Measurements from ENCODE around the gene LYRM9.
"Not testable (repeated sequence)": the region's sequence is repeated elsewhere in the genome, so short reads cannot be mapped to it uniquely, and the experiment has no call there.

The LYRM9 gene

GRCh38 chr17:27905447-27906225 is 12.5 kb upstream of the LYRM9 start:
- no peak for DNase-seq

GRCh38 chr17:27904534-27905446 is 11.6 kb upstream of the LYRM9 start:
- no peak for DNase-seq

GRCh38 chr17:27904114-27904513 is 10.9 kb upstream of the LYRM9 start:
- no peak for DNase-seq

- no peak for DNase-seq
Observed at GRCh38 chr17:27899525-27899924, 6.4 kb upstream of the LYRM9 start.

GRCh38 chr17:27898096-27898495 is 4.9 kb upstream of the LYRM9 start:
- no peak for DNase-seq

GRCh38 chr17:27896701-27897100 is 3.5 kb upstream of the LYRM9 start:
- no peak for DNase-seq

GRCh38 chr17:27895940-27896535 is 2.9 kb upstream of the LYRM9 start:
- no peak for DNase-seq

- no peak for DNase-seq
Observed at GRCh38 chr17:27895123-27895895, 2.1 kb upstream of the LYRM9 start.

- DNase-seq = no peak
Observed at GRCh38 chr17:27893841-27894503, 807 bp upstream of the LYRM9 start.

GRCh38 chr17:27892542-27892865 is 661 bp downstream of the LYRM9 start:
- DNase-seq = no peak

GRCh38 chr17:27891841-27892240 is 1.3 kb downstream of the LYRM9 start:
- no peak for DNase-seq

GRCh38 chr17:27889711-27890251 is 3.4 kb downstream of the LYRM9 start:
- no peak for DNase-seq

GRCh38 chr17:27888945-27889344 is 4.2 kb downstream of the LYRM9 start:
- DNase-seq = no peak

GRCh38 chr17:27888067-27888466 is 5.1 kb downstream of the LYRM9 start:
- no peak for DNase-seq

GRCh38 chr17:27886348-27886906 is 6.7 kb downstream of the LYRM9 start:
- DNase-seq = not testable (repeated sequence)

- DNase-seq = peak; percentile 16
Observed at GRCh38 chr17:27882162-27882840, 10.9 kb downstream of the LYRM9 start.

- DNase-seq = peak; percentile 76
Observed at GRCh38 chr17:27879987-27880608, 13.1 kb downstream of the LYRM9 start.

GRCh38 chr17:27878776-27879562 is 14.2 kb downstream of the LYRM9 start:
- DNase-seq = peak; percentile 86

- DNase-seq = no peak
Observed at GRCh38 chr17:27873746-27874145, 19.4 kb downstream of the LYRM9 start.

- DNase-seq = no peak
Observed at GRCh38 chr17:27873211-27873610, 20.0 kb downstream of the LYRM9 start.

All from NCI-H510A treated with DMSO at 0.1 percent for 48 hours (cell line).